HEK293 (cell line): ENCODE data around the gene PTPN4.

Source experiments
- CTCF ChIA-PET: fragments of 350-600 bp; formaldehyde crosslinking; extraction: SDS; loops from one replicate; lab custom pipeline; 2021; ENCODE audit warnings: antibody characterized with exemption; lab: Yijun Ruan, JAX
- POLR2A ChIA-PET: fragments of 300-600 bp; formaldehyde crosslinking; extraction: SDS; loops from one replicate; lab custom pipeline; 2020; ENCODE audit warnings: antibody characterized with exemption, inconsistent platforms; lab: Yijun Ruan, JAX
- H3K27ac ChIP-seq: fragments of 200-500 bp; sonication (Bioruptor generic); 2 replicates; pipeline ENCODE4 v1.5.1; 2014; ENCODE audit warnings: low read depth, low read length, control low read depth, inconsistent platforms; ENCODE audit errors: extremely low read depth
- H3K36me3 ChIP-seq, 2 experiments: fragments of 200-500 bp in 1 of 2; sonication (Bioruptor generic) in 1 of 2; 1 replicate in 1 of 2; 2 replicates in 1 of 2; pipeline ENCODE4 v1.5.1; 2014 to 2017; ENCODE audit warnings: inconsistent platforms in 2 of 2, low read length in 2 of 2; ENCODE audit not compliant: control insufficient read depth in 2 of 2, insufficient read depth in 1 of 2
- H3K4me1 ChIP-seq: fragments of 200-500 bp; sonication (Bioruptor generic); 2 replicates; pipeline ENCODE4 v1.5.1; 2014; ENCODE audit warnings: mild to moderate bottlenecking, low read length, inconsistent platforms; ENCODE audit not compliant: control insufficient read depth, insufficient read depth
- H3K4me3 ChIP-seq: 2 replicates; pipeline ENCODE4 v1.5.1; 2011; ENCODE audit warnings: low read depth, mild to moderate bottlenecking, control low read depth, low read length, moderate library complexity
- H3K9me3 ChIP-seq: fragments of 200-500 bp; sonication (Bioruptor generic); 2 replicates; pipeline ENCODE4 v1.5.1; 2014; ENCODE audit warnings: low read depth, low read length, inconsistent platforms; ENCODE audit not compliant: control insufficient read depth, insufficient read depth
- ATF2 ChIP-seq: fragments of 450-650 bp; formaldehyde crosslinking; IDR thresholded peaks from 2 replicates; pipeline ENCODE4 v1.5.1; 2016; ENCODE audit warnings: missing biosample characterization, missing genetic modification characterization, low read depth
- BCL11A ChIP-seq: fragments of 450-650 bp; formaldehyde crosslinking; IDR thresholded peaks from 2 replicates; pipeline ENCODE4 v1.5.1; 2016; ENCODE audit warnings: low read depth, missing biosample characterization, missing genetic modification characterization
- ELK4 ChIP-seq: IDR thresholded peaks from 2 replicates; pipeline ENCODE4 v1.6.1; 2011; ENCODE audit warnings: mild to moderate bottlenecking, low read depth, low read length, borderline replicate concordance
- GLI4 ChIP-seq: fragments of 450-650 bp; formaldehyde crosslinking; IDR thresholded peaks from 2 replicates; pipeline ENCODE4 v1.5.1; 2016; ENCODE audit warnings: missing biosample characterization, missing genetic modification characterization
- KLF10 ChIP-seq: fragments of 450-650 bp; IDR thresholded peaks from 2 replicates; pipeline ENCODE4 v1.5.1; 2018; ENCODE audit warnings: missing biosample characterization, mild to moderate bottlenecking, missing genetic modification characterization
- KLF16 ChIP-seq: fragments of 450-650 bp; formaldehyde crosslinking; IDR thresholded peaks from 2 replicates; pipeline ENCODE4 v1.5.1; 2017; ENCODE audit warnings: missing biosample characterization, missing genetic modification characterization
- PBX3 ChIP-seq: sonication (generic); formaldehyde crosslinking; IDR thresholded peaks from 2 replicates; pipeline ENCODE4 v1.8.1; 2022; ENCODE audit warnings: mild to moderate bottlenecking, moderate library complexity, missing genetic modification reagents
- RBAK ChIP-seq: fragments of 450-650 bp; formaldehyde crosslinking; IDR thresholded peaks from 2 replicates; pipeline ENCODE4 v1.5.1; 2016; ENCODE audit warnings: missing biosample characterization, missing genetic modification characterization
- TRIM28 ChIP-seq: IDR thresholded peaks from 2 replicates; pipeline ENCODE4 v1.6.1; 2011; ENCODE audit warnings: low read length, control low read depth, borderline replicate concordance
- ZBTB48 ChIP-seq: fragments of 450-650 bp; formaldehyde crosslinking; IDR thresholded peaks from 2 replicates; pipeline ENCODE4 v1.5.1; 2016; ENCODE audit warnings: missing biosample characterization, missing genetic modification characterization
- ZEB2 ChIP-seq: fragments of 450-650 bp; formaldehyde crosslinking; IDR thresholded peaks from 2 replicates; pipeline ENCODE4 v1.5.1; 2016; ENCODE audit warnings: missing biosample characterization, missing genetic modification characterization
- ZNF155 ChIP-seq: fragments of 450-650 bp; formaldehyde crosslinking; IDR thresholded peaks from 2 replicates; pipeline ENCODE4 v1.5.1; 2016; ENCODE audit warnings: missing biosample characterization, missing genetic modification characterization
- ZNF211 ChIP-seq: fragments of 450-650 bp; formaldehyde crosslinking; IDR thresholded peaks from 2 replicates; pipeline ENCODE4 v1.5.1; 2016; ENCODE audit warnings: low read depth, missing biosample characterization, missing genetic modification characterization
- ZNF266 ChIP-seq: fragments of 450-650 bp; formaldehyde crosslinking; IDR thresholded peaks from 2 replicates; pipeline ENCODE4 v1.5.1; 2016; ENCODE audit warnings: missing biosample characterization, missing genetic modification characterization, low read depth
- ZNF354C ChIP-seq: fragments of 450-650 bp; formaldehyde crosslinking; IDR thresholded peaks from 2 replicates; pipeline ENCODE4 v1.5.1; 2016; ENCODE audit warnings: missing biosample characterization, missing genetic modification characterization, low read depth, borderline replicate concordance
- ZNF404 ChIP-seq: fragments of 450-650 bp; formaldehyde crosslinking; IDR thresholded peaks from 2 replicates; pipeline ENCODE4 v1.5.1; 2017; ENCODE audit warnings: missing biosample characterization, missing genetic modification characterization
- ZNF585B ChIP-seq: fragments of 450-650 bp; formaldehyde crosslinking; IDR thresholded peaks from 2 replicates; pipeline ENCODE4 v1.5.1; 2016; ENCODE audit warnings: missing biosample characterization, missing genetic modification characterization
- ZNF654 ChIP-seq: fragments of 450-650 bp; formaldehyde crosslinking; IDR thresholded peaks from 2 replicates; pipeline ENCODE4 v1.5.1; 2016; ENCODE audit warnings: low read depth, missing biosample characterization, missing genetic modification characterization
- ZNF660 ChIP-seq: fragments of 450-650 bp; IDR thresholded peaks from 2 replicates; pipeline ENCODE4 v1.5.1; 2018; ENCODE audit warnings: missing biosample characterization, mild to moderate bottlenecking, missing genetic modification characterization
- ZNF785 ChIP-seq: fragments of 450-650 bp; formaldehyde crosslinking; IDR thresholded peaks from 2 replicates; pipeline ENCODE4 v1.5.1; 2016; ENCODE audit warnings: missing biosample characterization, missing genetic modification characterization
- TF ChIP-seq, protein P1 (sequence below): fragments of 450-650 bp; formaldehyde crosslinking; IDR thresholded peaks from 2 replicates; pipeline ENCODE4 v1.5.1; 2016; ENCODE audit warnings: missing biosample characterization, missing genetic modification characterization
- TF ChIP-seq, protein P2 (sequence below): fragments of 450-650 bp; formaldehyde crosslinking; IDR thresholded peaks from 2 replicates; pipeline ENCODE4 v1.5.1; 2016; ENCODE audit warnings: missing biosample characterization, missing genetic modification characterization
- TF ChIP-seq, protein P3 (sequence below): fragments of 450-650 bp; formaldehyde crosslinking; IDR thresholded peaks from 2 replicates; pipeline ENCODE4 v1.5.1; 2016; ENCODE audit warnings: missing biosample characterization, missing genetic modification characterization, low read depth

Gene PTPN4

DNA sequence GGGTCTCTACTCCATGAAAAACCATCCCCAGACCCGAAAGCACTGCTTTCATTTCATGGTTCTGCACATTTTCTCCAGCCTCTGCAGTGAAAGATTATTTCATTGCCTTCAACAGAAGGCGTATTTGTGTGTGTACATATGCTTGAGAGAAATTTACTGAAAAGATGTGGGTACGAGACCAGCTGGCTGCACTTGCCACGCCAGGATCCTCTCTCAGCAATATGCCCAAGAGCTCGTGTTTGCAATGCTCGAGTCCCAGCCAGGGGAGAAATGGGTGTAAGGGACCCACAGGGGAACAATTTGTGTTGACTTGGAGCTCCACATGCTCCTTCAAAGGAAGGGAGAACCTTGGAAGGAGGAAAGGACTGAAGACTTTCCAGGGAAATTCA, 43.4 kb upstream of the PTPN4 start:
- H3K4me1 ChIP-seq = no peaks in the 10 kb centered on the region
- ChIA-PET CTCF (interaction anchor here (1.8 kb wide), 1 partner anchor 11 kb away, joined by 5 read pairs; no protein-coding TSS in a partner anchor), POLR2A (interaction anchor here (0.6 kb wide), 1 partner anchor 26 kb away, joined by 3 read pairs; no protein-coding TSS in a partner anchor)
- H3K36me3 ChIP-seq = no peaks in the 10 kb centered on the region
- no peaks in the 10 kb centered on the region for H3K9me3 ChIP-seq
- H3K27ac ChIP-seq = no peak overlapping the region
- TF ChIP-seq KLF16 (tag by site-specific recombination) (no peak), ZNF585B (tag by site-specific recombination) (no peak), ATF2 (tag by site-specific recombination) (no peak), ZNF211 (tag by site-specific recombination) (no peak), BCL11A (tag by site-specific recombination) (no peak), ZNF354C (tag by site-specific recombination) (no peak), ZNF155 (tag by site-specific recombination) (no peak), ZNF404 (no peak), RBAK (tag by site-specific recombination) (no peak), ZNF266 (tag by site-specific recombination) (no peak), ZNF660 (tag by site-specific recombination) (no peak), ZNF654 (tag by site-specific recombination) (no peak)
- TF ChIP-seq, protein P1, sequence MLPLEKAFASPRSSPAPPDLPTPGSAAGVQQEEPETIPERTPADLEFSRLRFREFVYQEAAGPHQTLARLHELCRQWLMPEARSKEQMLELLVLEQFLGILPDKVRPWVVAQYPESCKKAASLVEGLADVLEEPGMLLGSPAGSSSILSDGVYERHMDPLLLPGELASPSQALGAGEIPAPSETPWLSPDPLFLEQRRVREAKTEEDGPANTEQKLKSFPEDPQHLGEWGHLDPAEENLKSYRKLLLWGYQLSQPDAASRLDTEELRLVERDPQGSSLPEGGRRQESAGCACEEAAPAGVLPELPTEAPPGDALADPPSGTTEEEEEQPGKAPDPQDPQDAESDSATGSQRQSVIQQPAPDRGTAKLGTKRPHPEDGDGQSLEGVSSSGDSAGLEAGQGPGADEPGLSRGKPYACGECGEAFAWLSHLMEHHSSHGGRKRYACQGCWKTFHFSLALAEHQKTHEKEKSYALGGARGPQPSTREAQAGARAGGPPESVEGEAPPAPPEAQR (tag by site-specific recombination) = no peak
- TF ChIP-seq, all 188 proteins: peak for 0
- H3K4me3 ChIP-seq = no peak overlapping the region

DNA sequence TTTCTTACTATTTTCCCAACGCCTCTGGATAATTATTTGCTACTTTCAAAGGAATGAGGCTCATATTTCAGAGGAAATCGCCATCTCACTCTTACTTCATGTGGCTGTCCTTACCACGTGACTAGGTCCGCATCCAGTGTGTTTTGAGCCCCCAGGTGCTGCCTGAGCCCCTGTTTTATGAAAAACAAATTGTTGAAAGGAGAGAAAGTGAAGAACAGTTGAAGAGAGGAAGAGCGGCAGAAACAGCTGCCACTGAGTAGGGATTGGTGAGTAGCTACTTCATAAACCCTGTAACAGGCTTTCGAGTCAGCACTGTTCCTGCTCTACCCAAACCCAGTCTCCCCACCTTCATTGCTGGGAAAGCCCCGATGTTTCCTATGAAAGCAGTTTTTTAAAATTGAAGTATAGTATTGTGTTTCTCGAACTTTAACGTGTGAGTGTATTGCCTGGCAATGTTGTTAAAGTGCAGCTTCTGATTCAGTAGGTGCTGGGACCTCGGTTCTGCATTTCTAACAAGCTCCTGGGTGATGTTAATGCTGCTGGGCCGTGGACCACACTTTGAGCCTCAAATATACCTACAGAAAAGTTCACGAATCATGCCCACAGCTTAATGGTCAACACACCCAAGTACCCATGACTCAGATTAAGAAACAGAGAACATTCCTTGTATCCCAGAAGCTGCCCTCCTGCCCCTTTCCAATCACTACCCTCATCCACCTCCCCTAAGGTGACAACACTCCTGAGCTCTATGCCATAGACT, 41.0 kb upstream of the PTPN4 start:
- Histone ChIP-seq H3K36me3 (no peaks in the 10 kb centered on the region), H3K4me3 (no peak overlapping the region), H3K4me1 (no peaks in the 10 kb centered on the region)
- CTCF ChIA-PET = interaction anchor here (1.3 kb wide), 1 partner anchor 16 kb away, joined by 8 read pairs; no protein-coding TSS in a partner anchor
- TF ChIP-seq ZNF785 (no peak), ZNF660 (tag by site-specific recombination) (no peak), GLI4 (no peak)
- TF ChIP-seq, protein P2, sequence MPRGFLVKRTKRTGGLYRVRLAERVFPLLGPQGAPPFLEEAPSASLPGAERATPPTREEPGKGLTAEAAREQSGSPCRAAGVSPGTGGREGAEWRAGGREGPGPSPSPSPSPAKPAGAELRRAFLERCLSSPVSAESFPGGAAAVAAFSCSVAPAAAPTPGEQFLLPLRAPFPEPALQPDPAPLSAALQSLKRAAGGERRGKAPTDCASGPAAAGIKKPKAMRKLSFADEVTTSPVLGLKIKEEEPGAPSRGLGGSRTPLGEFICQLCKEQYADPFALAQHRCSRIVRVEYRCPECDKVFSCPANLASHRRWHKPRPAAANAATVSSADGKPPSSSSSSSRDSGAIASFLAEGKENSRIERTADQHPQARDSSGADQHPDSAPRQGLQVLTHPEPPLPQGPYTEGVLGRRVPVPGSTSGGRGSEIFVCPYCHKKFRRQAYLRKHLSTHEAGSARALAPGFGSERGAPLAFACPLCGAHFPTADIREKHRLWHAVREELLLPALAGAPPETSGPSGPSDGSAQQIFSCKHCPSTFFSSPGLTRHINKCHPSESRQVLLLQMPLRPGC = no peak
- TF ChIP-seq, all 188 proteins: peak for 0
- POLR2A ChIA-PET = no interaction called here
- Histone ChIP-seq H3K9me3 (no peaks in the 10 kb centered on the region), H3K27ac (no peak overlapping the region)

DNA sequence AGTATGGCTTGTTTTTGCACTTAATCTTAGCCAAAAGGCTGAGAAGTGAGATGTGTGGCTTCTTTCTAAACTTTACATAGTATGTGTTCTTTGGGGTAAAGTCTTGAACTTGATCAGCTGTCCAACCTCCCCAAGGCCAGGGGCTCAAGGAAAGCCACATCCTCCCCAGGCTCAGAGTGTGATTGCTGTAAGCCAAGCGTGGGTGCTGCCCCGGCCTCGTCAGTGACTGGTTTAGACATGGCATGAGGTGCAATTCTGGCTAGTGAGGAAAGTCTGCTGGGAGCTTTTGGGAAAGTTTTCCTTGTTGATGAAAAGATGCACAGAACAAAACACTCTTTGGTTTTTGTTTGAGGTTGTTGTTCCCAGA, 40.5 kb upstream of the PTPN4 start:
- Histone ChIP-seq H3K4me1 (no peaks in the 10 kb centered on the region), H3K4me3 (no peak overlapping the region), H3K27ac (no peak overlapping the region), H3K9me3 (no peaks in the 10 kb centered on the region), H3K36me3 (no peaks in the 10 kb centered on the region)
- TF ChIP-seq PBX3 (no peak), ELK4 (no peak), ZNF211 (tag by site-specific recombination) (no peak), ZBTB48 (tag by site-specific recombination) (no peak), ZEB2 (no peak), KLF10 (tag by site-specific recombination) (no peak), TRIM28 (no peak)
- TF ChIP-seq, protein P3, sequence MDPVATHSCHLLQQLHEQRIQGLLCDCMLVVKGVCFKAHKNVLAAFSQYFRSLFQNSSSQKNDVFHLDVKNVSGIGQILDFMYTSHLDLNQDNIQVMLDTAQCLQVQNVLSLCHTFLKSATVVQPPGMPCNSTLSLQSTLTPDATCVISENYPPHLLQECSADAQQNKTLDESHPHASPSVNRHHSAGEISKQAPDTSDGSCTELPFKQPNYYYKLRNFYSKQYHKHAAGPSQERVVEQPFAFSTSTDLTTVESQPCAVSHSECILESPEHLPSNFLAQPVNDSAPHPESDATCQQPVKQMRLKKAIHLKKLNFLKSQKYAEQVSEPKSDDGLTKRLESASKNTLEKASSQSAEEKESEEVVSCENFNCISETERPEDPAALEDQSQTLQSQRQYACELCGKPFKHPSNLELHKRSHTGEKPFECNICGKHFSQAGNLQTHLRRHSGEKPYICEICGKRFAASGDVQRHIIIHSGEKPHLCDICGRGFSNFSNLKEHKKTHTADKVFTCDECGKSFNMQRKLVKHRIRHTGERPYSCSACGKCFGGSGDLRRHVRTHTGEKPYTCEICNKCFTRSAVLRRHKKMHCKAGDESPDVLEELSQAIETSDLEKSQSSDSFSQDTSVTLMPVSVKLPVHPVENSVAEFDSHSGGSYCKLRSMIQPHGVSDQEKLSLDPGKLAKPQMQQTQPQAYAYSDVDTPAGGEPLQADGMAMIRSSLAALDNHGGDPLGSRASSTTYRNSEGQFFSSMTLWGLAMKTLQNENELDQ (tag by site-specific recombination) = no peak
- ChIA-PET POLR2A (no interaction called here), CTCF (no interaction called here)
